HG03342 (cell line): ENCODE measurements around the gene RNF151.
A peak's percentile ranks its signal among the peaks of the same experiment; 100 is the strongest.

ENCODE experiments used
- ATAC-seq: cut with Tn5 transposase; IDR thresholded peaks from one replicate; pipeline ENCODE4 v1.9.1; 2021; ENCODE audit warnings: mild to moderate bottlenecking, moderate library complexity; ENCODE audit not compliant: unreplicated experiment

RNF151 gene

DNA sequence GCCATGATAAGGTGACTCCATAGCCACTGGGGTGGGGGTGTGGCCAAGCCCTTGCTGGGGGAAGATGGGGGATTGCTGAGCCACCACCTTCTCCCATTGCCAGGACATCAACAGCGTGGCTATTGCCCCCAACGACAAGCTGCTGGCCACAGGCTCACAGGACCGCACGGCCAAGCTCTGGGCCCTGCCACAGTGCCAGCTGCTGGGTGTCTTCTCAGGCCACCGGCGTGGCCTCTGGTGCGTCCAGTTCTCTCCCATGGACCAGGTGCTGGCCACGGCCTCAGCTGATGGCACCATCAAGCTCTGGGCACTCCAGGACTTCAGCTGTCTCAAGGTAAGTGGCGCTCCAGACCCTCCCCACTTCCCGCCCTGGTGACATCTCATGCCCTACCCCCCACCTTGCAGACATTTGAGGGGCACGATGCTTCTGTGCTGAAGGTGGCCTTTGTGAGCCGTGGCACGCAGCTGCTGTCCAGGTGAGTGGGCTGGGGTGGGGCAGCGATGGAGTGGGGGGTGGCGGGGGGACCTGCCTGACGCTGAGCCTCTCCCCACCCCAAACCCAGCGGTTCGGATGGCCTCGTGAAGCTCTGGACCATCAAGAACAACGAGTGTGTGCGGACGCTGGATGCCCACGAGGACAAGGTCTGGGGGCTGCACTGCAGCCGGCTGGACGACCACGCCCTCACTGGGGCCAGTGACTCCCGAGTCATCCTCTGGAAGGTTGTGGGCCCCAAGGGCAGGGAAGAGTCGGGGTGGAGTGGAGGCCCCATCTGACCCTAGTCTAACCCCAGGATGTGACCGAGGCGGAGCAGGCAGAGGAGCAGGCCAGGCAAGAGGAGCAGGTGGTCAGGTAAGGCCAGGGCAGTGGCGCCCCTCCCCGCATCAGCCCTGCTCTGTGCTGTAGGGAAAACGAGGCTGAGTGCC, 10.6 kb downstream of the RNF151 start:
- no peak for ATAC-seq

DNA sequence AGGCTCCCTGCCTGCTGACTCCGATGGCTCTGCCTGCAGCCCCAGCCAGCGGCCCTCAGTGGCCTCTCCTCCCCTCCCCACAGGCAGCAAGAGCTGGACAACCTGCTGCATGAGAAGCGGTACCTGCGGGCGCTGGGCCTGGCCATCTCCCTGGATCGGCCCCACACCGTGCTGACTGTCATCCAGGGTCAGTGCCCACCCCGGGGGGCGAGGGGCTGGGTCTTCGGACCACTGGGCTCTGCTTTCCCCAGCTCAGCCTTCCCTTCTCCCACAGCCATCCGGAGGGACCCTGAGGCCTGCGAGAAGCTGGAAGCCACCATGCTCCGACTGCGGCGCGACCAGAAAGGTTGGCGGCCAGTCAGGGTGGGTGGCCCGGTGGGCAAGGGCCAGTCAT, 11.2 kb downstream of the RNF151 start:
- ATAC-seq, result no peak

DNA sequence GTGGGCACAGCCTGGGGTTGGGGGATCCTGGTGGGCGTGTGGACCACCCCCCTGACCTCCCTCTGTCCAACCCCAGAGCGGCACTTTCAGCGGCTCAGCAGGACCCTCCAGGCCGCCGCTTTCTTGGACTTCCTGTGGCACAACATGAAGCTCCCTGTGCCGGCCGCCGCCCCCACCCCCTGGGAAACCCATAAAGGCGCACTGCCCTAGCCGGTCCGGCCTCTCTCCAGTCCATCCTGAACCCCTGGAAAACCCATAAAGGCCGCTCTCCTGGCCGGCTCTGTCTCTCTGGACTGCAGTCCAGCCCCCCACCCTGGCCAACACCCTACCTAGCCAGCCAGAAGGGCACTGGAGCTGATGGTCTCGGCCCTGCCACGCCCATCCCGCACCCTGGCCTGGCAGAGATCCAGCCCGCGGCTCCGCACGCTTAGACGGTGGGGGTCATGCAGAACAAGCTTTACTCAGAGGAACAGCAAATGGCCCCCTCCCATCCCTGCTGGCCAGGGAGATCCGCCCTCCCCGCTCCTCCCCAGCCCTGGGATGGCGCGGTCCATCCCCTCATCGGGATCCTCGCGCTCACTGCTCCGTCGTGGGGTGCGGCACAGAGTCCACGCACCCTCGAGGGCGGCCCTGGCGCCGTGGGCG, 11.9 kb downstream of the RNF151 start:
- ATAC-seq, result no peak

DNA sequence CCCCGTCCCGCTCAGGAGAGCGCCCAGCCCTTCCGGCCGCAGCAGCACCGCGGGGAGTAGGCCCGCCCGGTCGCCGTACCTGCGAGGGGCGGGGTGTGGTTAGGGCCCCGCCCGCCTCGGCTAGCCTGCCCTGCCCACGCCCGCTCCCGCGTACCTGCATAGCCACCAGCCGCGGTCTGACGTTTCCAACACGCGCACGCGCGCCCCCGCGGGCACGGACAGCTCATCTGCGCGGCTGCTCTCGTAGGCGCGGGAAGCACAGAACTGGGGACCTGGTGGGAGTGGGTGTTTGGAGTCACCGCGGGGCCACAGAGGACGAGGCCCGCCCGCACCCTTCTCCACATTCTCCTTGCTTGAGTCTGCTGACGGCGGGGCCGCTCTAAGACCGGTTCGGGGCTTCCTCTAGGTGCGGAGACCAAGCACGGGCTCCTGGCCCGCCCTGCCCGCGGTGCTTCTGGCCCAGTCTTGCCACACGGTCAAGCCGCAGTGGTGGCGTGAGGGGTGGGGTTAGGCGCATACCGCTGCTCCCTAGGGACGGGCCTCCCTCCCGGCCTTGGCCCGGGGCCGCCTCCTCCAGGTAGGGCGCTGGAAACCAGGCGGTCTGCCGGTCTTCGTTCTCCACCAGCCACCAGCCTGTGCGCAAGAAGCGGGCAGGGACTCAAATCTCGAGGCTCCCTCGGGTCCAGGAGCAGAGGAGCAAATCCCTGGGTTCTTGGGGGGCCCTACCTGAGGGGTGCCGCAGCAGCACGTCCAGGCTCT, 12.8 kb downstream of the RNF151 start:
- ATAC-seq, result no peak

DNA sequence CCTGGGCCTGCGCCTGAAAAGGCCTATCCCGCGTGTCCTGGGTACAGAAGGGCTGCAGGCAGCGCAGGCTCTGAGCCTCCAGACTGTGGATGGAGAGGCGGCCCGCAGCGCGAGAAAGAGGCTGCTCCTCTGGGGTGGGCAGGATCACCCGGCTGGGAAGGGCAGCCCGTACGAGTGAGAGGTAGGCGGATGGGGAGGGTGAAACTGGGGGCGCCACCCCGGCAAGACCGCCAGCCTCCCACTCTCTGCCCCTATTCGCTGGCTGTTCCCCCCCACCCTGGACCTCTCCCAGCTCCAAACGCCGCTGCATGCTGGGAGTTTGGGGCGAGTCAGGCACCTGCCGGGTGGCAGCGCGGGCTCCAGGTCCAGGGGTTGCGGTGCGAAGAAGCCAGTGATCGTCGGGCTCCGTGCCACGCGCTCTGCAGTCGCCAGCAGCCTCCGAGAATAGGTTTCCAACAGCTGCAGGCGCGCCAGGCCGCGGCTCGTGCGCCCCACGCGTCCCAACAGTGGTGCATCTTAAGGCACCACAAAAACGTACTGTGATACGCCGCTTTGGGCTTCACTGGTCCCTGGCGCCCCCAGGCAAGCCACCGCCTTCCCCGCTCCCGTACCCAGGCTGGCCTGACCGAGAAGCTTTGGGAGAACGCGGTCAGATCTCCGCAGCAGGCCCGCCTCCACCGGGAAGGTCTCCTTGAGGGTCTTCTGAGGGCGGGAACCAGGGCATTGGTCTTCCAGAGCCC, 13.5 kb downstream of the RNF151 start:
- ATAC-seq, result no peak

DNA sequence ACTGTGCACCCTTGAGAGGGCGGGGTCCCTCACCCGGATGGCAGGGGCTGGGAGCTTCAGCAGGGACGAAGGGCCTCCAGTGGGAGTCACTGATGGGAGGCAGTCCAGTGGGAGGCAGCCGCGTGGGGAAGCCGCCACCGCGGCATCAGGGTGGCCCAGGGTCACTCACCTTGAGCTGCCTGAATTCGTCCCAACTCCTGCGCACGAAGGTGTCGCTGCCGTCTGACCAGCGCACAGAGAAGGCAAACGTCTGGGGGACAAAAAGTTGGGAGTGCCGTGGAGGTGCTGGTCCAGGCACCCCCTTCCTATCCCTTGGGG, 14.1 kb downstream of the RNF151 start:
- ATAC-seq, result no peak

DNA sequence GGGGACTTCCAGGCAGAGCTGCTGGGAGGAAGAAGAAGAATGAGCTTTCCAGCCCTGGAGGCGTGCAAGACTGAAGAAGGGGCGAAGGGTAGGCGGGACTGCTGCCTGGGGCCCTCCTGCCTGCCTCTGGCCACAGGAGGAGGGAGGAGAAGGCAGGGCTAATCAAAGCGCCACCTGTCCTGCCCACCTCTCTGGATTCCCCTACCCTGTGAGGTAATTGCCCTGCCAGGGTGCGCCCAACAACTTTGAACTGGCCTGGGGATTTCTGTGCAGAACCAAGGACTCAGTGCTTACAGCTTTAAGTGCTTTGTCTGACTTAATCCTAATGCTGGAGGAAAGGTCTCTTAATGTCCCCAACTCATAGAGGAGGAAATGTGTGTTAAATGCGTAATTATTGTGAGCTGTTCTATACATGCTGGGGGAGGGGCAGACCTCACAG, 14.8 kb downstream of the RNF151 start, which contains the start of gene NOXO1:
Gene NOXO1, minus strand, starts transcription at position 72 of the 439 bp plus-strand sequence. CDS start 290 bp downstream, outside the sequence.
- no peak for ATAC-seq

DNA sequence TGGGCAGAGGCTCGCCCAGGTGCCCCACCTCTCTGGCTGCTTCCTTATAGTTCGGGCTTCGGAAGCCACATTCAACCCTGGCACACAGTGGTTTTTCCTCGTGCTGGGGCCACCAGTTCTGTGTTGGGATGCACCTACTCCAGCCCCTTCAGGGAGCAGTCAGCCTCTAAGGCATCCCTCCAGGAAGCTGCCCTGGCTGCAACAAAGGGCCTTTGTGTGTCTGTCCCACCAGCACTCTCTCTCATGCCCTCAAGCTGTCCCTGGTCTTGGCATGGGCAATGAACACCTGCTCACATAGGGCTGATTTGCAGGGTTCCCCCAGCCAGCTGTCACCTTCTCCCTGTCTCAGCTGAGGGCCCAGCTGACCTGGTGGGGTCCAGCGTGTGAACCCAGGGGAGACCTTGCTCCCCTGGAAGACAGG, 15.4 kb downstream of the RNF151 start:
- no peak for ATAC-seq

DNA sequence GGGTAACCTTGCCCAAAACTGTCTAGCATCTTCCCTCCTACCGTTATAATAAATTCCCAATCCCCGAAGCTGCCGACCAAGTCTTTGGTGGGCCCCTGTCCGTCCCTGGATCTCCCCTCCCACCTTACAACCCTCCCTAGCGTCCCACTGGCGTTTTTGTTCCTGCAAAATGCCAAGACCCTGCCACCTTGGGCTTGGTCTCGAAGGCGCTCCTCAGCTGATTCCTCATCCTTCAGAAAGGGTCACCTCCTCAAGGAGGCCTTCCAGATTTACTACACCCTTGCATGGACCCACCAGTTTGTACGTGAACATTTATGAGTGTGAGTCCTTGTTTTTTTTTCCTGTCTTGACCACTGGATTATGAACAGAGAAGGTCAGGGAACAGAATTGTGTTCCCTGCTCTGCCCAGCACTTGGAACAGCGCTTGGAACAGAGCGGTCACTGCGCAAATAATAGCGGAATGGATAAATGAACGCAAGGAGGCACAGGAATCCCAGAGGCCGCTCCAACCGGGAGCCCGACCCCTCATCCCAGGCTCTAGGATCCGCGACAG, 16.4 kb downstream of the RNF151 start:
- ATAC-seq, result no peak

DNA sequence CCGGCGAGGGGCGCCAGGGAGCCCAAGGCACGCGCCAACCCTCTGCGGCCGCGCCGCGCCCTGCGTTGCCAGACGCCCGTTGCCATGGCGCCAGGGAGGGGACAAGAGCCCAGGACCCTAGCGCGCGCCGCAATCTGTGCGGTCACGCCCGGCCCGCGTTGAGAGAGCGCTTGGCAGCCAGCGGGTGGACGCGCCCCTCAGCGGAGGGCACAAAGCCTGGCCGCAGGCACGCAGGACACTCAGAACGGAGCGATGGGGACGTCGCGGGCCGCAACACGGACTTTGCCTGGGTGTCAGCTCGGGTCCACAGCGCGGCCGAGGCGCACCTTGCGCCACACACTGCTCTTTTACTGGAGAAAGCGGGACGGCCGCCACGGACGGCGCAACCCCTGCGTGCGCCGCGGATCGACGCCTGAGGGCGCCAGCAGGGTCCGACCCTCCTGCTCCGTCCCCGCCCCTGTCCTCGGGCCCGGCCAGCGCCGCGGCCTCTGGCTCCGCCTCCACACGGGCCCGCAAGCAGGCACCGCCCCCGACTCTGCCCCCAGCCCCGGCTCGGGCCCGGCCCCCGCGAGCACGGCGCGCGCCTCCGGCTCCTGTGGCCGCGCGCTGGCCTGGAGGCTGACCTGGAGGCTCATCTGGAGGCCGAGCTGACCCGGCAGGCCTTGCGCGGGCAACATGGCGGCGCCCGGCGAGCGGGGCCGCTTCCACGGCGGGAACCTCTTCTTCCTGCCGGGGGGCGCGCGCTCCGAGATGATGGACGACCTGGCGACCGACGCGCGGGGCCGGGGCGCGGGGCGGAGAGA, 17.1 kb downstream of the RNF151 start, which contains the start of gene GFER:
Gene GFER, plus strand, starts transcription at position 650 of the 803 bp plus-strand sequence. Its CDS starts 26 bp downstream, at position 676.
- ATAC-seq, result peak; percentile 66

DNA sequence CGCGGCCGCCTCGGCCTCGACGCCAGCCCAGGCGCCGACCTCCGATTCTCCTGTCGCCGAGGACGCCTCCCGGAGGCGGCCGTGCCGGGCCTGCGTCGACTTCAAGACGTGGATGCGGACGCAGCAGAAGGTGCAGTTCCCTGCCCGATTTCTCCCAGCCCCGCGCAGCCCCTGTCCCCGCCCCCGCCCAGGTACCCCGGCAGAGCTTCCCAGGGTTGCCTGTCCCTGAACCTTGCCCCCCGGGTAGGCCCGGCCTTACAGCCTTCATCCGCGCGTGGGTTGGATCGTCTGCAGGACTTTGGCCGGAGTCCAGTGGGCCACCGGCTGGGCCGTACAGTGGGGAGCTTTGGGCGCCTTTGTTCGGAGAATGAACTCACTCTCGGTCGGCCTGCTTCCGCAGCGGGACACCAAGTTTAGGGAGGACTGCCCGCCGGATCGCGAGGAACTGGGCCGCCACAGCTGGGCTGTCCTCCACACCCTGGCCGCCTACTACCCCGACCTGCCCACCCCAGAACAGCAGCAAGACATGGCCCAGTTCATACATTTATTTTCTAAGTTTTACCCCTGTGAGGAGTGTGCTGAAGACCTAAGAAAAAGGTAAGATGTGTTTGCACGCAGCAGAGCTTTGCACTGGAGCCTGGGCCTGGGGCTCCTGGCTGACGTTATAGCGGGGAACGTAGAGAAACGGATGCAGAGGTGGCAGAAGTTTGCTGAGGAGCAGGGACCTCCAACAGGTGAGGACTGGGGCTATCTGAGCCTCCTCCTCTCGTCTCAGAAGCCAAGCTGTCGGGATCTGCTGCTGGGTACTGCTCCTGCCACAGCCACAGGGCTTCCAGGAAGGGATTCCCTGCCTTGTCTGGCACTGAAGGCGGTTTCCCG, 17.9 kb downstream of the RNF151 start:
- ATAC-seq, result no peak

DNA sequence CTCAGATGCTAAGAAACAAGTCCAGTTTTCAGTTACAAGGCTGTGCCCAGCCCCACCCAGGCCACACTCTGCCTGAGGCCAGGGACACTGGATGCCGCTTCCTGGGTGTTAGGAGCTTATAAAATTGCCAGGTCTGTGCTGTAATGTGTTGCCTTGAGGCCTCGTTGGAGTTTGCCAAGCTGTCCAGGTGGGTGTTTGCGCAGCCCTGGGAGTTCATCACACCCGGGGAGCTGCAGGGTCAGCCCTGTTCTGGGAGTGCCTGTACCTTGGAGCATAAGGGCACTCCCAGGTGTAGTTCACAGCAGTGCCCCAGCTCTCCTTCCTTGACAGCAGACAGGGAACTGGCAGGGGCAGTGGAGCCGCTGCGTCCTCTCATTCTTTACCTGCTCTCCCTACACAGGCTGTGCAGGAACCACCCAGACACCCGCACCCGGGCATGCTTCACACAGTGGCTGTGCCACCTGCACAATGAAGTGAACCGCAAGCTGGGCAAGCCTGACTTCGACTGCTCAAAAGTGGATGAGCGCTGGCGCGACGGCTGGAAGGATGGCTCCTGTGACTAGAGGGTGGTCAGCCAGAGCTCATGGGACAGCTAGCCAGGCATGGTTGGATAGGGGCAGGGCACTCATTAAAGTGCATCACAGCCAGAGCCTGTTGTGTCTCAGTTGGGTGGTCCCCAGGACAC, 19.0 kb downstream of the RNF151 start:
- no peak for ATAC-seq

DNA sequence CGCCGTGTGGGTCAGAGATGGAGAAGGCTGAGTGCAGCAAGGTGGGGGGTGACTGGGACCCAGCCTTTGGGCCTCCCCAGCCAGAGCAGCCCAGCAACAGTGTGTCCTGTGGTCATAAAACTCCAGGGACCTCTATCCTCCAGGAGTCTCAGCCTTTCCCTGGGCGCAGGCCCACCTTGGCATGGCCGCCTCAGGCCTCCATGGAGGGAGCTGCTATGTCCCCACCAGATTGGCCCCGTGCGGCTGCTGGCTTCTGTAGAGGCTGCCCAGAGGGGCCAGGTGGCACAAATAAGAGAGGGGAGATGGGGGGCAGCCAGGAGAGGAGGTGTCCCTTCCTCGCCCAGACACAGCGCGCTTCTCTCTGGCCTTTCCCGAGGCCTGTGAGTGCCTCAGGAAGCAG, 20.5 kb downstream of the RNF151 start:
- no peak for ATAC-seq

DNA sequence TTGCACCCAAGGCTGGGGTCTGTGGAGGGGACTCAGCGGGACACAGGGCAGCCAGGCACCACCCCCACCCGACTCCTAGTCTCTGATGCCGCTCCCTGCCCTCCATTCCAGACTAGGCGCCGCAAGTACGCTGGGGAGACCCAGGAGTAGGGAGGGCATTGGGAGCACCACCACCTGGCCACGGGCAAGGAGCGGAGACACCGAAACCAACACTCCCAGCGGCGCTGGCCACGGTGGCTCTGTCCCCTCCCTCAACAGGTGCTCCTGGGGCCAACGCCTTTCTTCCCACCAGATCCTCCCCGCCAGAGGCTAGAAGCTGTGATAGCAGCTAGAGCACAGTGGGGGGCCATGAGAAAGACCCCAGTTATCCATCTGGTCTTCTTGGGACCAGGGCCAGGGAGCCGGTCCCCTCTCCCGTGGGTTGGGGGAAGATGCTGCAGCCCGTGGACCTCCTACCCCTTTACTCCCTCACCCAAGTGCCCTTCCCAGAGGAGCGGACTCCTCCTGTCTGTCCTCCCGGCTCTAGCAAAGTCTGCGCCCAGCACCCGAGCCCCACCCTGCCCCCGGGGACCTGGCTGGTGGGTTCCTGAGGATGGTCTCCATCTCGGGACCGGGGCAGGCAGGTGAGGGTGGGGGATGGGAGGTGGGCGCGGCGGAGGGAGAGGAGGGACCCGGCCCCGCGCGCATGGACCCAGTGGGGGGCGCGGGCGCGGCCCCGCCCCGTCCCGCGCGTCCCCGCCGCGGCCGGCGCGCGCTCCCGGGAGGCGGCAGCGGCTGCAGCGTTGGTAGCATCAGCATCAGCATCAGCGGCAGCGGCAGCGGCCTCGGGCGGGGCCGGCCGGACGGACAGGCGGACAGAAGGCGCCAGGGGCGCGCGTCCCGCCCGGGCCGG, 22.8 kb downstream of the RNF151 start, which contains the start of gene SYNGR3:
Gene SYNGR3, plus strand, starts transcription at position 762 of the 892 bp plus-strand sequence. CDS start 133 bp downstream, outside the sequence.
- ATAC-seq, result no peak

DNA sequence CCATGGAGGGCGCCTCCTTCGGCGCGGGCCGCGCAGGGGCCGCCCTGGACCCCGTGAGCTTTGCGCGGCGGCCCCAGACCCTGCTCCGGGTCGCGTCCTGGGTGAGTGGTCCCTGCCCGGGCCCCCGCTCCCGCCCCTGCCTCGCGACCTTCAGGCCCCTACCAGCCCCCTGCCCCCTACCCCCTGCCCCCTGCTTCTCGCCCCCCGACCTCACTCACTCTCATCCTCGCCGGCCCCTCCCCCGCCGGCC, 23.4 kb downstream of the RNF151 start:
- ATAC-seq, result no peak

DNA sequence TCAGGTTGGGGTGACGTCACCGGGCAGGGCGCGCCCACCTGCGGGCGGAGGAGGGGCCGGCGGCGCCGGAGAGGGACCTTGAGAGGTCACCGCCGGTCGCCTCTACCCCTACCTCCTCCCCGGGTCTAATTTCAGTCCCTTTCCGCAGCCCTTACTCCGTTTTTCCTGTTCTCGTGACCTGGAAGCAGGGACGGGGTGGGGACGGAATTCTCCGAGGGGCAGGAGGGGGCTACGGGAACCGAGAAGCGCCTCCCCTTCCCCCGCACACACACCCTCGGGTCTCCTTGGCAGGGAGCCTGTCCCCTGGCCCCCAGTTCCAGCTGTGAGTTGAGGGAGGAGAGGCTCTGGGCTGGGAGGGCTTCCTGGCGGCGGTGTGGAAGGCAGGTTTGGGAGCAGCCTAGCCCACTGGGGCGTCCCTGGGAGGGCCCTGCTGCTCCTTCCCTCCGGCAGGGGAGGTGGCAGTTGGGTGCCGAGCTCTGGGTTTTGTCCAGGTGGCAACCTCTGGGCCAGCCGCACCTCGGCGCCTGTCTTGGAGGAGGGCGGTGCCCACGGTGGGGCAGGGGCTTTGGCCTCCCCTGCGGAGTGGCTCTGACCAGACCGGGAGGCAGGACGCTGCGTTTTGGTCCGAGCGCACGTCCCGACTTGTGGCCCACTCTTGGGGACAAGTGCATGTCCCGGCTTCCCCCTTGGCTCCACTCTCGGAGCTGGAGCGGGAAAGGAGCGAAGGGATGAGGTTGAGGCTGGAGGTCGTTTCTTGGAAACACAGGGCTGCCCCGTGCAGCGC, 23.9 kb downstream of the RNF151 start:
- ATAC-seq, result no peak
